ENCODE results near the gene DLX4.

The DLX4 gene

GRCh38 chr17:49970498-49970897 is 1.5 kb downstream of the DLX4 start:
- DNase-seq = no peak

GRCh38 chr17:49971199-49971847 is 2.3 kb downstream of the DLX4 start:
- DNase-seq = no peak

GRCh38 chr17:49971848-49972485 is 3.0 kb downstream of the DLX4 start:
- no peak for DNase-seq

- DNase-seq = no peak
Observed at GRCh38 chr17:49972486-49973270, 3.7 kb downstream of the DLX4 start.

GRCh38 chr17:49973271-49973615 is 4.3 kb downstream of the DLX4 start:
- no peak for DNase-seq

- no peak for DNase-seq
Observed at GRCh38 chr17:49975531-49975930, 6.5 kb downstream of the DLX4 start.

GRCh38 chr17:49976163-49976827 is 7.3 kb downstream of the DLX4 start:
- no peak for DNase-seq

GRCh38 chr17:49976828-49977202 is 7.8 kb downstream of the DLX4 start:
- DNase-seq = no peak

GRCh38 chr17:49977463-49978389 is 8.7 kb downstream of the DLX4 start:
- no peak for DNase-seq

- no peak for DNase-seq
Observed at GRCh38 chr17:49978501-49978900, 9.5 kb downstream of the DLX4 start.

GRCh38 chr17:49979748-49980479 is 10.9 kb downstream of the DLX4 start:
- DNase-seq = no peak

GRCh38 chr17:49980703-49981197 is 11.8 kb downstream of the DLX4 start:
- DNase-seq = no peak

- no peak for DNase-seq
Observed at GRCh38 chr17:49984283-49984682, 15.3 kb downstream of the DLX4 start.

GRCh38 chr17:49984776-49985175 is 15.8 kb downstream of the DLX4 start:
- DNase-seq = no peak

- no peak for DNase-seq
Observed at GRCh38 chr17:49985310-49985990, 16.5 kb downstream of the DLX4 start.

GRCh38 chr17:49986396-49987289 is 17.7 kb downstream of the DLX4 start:
- DNase-seq = no peak

- no peak for DNase-seq
Observed at GRCh38 chr17:49987290-49987585, 18.2 kb downstream of the DLX4 start.

- DNase-seq = peak; percentile 40
Observed at GRCh38 chr17:49987681-49988441, 18.9 kb downstream of the DLX4 start.

- no peak for DNase-seq
Observed at GRCh38 chr17:49989518-49989880, 20.5 kb downstream of the DLX4 start.

Data from NCI-H2029 (cell line).